HFF-Myc (cell line): ENCODE measurements around the gene RETN.

Experiments used
- DNase-seq: peaks from one replicate; pipeline ENCODE4 v3.0.0-alpha.2; 2011; ENCODE audit warnings: low read depth; ENCODE audit errors: extremely low read depth
- H3K4me3 ChIP-seq: replicated peaks from 2 replicates; pipeline ENCODE4 v1.5.1; 2011; ENCODE audit warnings: low read depth, mild to moderate bottlenecking, control low read depth, low read length
- TF ChIP-seq, protein P1 (sequence below): IDR thresholded peaks from 2 replicates; pipeline ENCODE4 v1.5.1; 2012; ENCODE audit warnings: mild to moderate bottlenecking, low read depth, low read length, control low read depth; ENCODE audit errors: missing control alignments

Gene RETN

DNA sequence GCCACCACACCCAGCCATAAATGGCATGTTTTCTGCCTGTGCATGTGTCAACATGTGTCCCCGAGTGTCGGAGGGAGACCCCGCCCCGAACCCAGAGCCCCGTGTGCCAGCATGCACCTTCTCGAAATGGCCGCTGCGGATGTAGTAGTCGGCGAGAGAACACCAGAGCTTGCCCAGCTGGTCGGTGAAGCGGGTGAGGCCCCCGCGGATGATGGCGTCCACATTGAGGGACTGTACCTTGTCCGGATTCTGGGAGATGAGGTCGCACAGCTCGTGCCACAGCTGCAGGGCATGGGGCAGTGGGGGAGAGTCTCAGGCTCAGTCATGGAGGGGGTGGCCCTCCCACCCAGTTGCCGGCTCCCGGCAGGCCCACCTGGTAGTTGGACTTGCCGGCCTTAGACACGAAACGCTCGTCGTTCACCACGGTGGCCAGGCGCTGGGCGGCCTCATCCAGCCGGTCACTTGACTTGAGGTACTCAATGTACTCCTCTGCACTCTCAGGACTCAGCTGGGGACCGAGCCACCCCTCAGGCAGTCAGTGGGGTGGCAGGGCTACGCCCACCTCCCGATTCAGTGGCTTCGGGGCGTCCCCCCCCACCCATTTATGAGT lies 43.0 kb upstream of the RETN start:
- TF ChIP-seq, protein P1, sequence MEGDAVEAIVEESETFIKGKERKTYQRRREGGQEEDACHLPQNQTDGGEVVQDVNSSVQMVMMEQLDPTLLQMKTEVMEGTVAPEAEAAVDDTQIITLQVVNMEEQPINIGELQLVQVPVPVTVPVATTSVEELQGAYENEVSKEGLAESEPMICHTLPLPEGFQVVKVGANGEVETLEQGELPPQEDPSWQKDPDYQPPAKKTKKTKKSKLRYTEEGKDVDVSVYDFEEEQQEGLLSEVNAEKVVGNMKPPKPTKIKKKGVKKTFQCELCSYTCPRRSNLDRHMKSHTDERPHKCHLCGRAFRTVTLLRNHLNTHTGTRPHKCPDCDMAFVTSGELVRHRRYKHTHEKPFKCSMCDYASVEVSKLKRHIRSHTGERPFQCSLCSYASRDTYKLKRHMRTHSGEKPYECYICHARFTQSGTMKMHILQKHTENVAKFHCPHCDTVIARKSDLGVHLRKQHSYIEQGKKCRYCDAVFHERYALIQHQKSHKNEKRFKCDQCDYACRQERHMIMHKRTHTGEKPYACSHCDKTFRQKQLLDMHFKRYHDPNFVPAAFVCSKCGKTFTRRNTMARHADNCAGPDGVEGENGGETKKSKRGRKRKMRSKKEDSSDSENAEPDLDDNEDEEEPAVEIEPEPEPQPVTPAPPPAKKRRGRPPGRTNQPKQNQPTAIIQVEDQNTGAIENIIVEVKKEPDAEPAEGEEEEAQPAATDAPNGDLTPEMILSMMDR: no peak

DNA sequence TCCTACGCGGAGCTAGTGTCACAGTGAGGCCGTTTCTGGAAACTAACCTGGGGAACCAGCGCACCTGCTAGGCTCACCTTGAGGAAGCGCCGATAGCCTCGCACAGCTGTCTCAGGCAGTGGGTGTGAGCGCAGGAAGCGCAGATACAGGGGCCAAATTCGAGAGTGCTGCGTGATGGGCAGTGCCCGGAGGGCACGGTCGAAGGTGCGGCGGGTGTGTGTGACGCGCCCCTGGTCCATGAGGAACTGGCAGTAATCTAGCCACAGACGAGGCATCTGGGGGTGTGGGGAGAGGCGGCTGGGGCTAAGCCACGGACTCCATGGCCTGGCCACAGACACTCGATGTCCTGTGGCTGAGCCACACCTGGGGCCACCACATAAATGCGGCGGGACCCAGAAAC lies 41.7 kb upstream of the RETN start:
- TF ChIP-seq, protein P1: no peak
- no peak for DNase-seq

More for the DNA sequence above, 43.0 kb upstream of the RETN start:
- DNase-seq: no peak
- no peak overlapping the region for H3K4me3 ChIP-seq

DNA sequence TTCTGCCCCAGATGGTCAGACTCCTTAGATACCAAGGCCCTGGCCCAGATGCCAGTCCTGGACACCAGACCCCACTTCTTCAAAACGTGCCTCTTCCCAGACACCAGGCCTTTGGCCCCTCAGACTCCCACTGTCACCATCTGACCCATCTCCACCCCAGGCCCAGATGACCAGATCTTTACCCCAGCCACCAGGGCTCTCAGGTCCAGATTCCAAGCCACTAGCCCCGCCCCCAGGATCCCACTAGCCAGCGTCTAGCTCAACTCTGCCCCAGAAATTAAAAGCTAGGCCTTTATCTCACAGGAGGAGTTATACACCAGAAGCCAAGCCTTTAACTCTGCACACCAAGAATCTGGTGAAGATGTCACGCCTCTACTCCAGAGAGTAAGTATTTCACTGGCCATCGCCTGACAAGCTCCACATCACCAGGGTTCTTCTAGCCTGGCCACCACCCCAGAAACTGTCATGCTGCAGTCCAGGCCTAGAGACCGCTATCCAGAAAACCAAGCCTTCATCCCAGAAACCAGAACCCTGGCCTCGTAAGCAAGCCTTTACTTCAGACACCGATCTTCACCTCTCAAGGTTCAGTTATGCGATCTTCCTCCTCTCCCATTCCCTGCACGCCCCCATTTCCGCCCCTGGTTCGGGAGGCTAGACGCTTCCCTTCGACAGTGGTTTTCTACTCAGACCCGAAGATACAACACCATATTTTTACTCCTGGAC lies 40.1 kb upstream of the RETN start:
- DNase-seq: no peak
- TF ChIP-seq, protein P1: no peak
- H3K4me3 ChIP-seq: peak overlapping the region; percentile 98

More for the DNA sequence above, 41.7 kb upstream of the RETN start:
- H3K4me3 ChIP-seq: no peak overlapping the region

GRCh38 chr19:7629347-7630054 lies 39.3 kb upstream of the RETN start, which contains the start of the genes PET100 and XAB2:
TSS of gene PET100 (plus strand) at chr19:7629793. CDS start at chr19:7629834, 41 bp downstream.
TSS of gene XAB2 (minus strand) at chr19:7629545. CDS start at chr19:7629527, 18 bp downstream.
- DNase-seq: peak; percentile 98
- H3K4me3 ChIP-seq: peak within 1 kb of the TSS; percentile 98
- TF ChIP-seq, protein P1: no peak

- H3K4me3 ChIP-seq: no peak overlapping the region
- TF ChIP-seq, protein P1: no peak
- no peak for DNase-seq
Measured at GRCh38 chr19:7631577-7631976, 37.3 kb upstream of the RETN start.

DNA sequence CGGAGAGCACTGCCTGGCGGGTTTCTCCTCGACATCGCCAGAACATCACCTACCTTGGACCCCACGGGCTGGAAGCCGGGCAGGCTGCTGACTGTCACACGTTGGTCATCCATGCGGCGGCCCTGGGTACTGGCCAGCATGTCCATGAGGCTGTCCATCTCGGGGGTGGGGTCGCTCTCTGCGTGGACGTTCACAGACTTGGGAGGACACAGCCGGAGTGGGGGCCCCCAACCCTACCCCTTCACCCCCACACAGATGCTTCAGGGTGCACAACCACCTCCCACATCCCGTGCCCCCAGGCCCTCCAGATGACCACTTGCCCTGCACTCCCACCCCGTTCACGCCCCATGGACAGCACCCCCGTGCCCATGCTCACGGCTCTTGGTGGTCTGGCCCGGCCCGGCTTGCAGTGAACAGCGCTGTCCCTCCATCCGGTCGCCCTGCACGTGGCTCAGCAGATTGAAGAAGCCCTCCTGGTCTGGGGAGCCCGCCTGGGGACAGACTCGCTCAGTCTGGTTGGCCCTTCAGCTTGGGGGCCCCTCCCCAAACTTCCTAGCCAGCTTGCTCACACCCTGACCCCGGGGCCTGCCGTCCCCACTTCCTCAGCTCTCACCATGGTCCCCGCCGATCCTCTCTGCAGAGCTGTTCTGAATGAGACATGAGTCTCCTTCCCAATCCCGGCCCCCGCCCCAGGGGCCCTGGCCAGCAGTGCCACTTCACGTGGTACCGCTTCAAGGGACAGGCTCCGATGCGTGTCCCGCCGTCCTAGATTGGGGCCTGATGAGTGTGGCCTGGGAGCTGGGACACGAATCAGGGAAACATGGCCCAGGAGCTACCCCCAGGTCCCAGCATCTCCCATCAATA lies 36.3 kb upstream of the RETN start:
- TF ChIP-seq, protein P1: no peak
- no peak overlapping the region for H3K4me3 ChIP-seq
- no peak for DNase-seq
